ENCODE data around the gene WNT10A.
A peak's percentile ranks its signal among the peaks of the same experiment; 100 is the strongest.

The WNT10A gene

DNA sequence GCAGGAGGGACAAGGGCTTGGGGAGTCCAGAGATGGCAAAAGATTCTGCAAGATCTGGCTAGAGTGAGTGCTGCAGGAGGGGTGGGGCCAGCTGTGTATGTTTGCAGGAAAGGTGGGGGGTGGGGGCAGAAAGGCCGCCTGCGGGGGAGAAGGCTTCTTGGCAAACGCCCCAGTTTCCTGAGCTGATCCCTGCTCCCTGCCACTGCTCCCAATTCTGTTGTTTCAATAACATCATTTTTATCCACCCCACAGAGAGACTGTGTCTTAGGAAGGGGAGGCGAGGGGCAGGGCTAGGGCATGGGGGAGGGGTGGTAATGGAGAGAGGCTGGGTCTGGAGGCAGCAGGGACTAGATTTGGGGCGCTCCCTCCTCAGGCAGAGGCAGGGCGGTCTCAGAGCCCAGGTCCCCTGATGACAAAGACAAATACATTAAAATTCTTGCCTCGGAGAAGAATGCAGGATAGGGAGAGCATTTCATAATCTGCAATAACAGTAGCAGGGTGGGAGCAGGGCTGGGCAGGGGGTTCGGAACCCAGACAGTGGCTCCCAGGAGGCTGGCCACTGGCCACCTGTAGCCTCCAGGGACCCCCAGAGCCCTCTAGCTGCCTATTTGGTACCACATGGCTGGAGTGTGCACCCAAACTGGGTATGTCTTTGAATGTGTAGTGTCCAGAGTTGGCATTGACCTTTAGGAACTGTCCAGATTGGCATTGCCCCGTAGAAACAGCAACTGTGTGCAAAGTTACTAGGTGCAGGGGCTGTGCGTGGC is 23.1 kb upstream of the WNT10A start:
- no peak for DNase-seq (ENCODE audit: low spot score)

DNA sequence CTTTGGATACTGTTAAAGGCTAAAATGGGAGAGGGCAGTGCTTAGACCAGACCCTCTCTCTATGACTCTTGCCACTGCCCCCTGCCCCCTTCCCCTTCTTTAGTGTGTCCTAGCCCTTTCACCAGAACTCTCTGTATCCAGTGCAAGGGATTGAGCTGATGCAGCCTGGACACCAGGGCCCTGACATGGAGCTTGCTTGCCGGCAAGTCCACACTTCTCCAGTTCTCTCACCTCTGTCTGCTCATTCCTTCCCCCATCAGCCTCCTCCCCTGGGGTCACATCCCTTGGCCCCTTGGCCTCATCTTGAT is 22.6 kb upstream of the WNT10A start:
- DNase-seq (ENCODE audit: low spot score): no peak

GRCh38 chr2:218858671-218859555 is 21.7 kb upstream of the WNT10A start:
- DNase-seq (ENCODE audit: low spot score): no peak

DNA sequence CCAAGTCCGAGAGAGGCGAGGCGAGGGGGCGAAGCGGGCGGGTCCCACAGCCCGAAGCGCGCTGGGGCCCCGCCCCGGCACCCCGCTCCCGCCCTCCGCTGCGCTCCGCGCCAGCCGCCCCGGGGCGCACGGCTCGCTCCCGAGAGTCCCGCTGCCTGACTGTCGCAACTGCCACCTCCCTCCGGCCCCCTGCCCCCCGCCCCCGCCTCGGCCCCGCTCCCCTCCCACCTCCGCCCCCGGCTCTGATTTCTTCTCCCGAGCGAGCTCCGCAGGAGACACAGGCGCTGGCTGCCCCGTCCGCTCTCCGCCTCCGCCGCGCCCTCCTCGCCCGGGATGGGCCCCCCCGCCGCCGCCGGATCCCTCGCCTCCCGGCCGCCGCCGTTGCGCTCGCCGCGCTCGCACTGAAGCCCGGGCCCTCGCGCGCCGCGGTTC is 21.1 kb upstream of the WNT10A start, which contains the start of gene WNT6:
TSS of gene WNT6 (plus strand) at position 250 of the 432 bp plus-strand sequence. CDS start 233 bp downstream, outside the sequence.
- DNase-seq (ENCODE audit: low spot score): no peak

- DNase-seq (ENCODE audit: low spot score): no peak
These were observed 20.4 kb upstream of the WNT10A start for GRCh38 chr2:218859988-218860831.

DNA sequence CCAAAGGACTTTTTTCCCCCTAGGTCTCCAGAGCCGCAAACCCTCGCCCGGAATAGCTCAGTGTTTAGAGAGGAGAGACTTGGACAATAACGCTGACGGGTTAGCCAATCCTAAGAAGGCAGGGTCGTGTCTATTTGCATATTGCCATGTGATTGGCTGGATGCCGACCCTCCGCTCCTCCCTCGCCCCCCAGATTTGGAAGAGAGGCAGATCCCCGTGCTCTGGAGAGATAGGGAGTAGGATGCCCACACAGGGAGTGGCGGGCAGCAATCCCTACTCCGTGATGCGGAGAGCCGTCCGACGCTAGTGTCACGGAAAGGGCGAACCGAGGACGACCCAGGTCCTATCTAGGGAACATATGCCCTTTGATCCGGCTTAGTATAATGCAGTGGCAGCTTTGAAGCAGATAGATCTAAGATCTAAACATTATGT is 19.7 kb upstream of the WNT10A start:
- DNase-seq (ENCODE audit: low spot score): no peak

DNA sequence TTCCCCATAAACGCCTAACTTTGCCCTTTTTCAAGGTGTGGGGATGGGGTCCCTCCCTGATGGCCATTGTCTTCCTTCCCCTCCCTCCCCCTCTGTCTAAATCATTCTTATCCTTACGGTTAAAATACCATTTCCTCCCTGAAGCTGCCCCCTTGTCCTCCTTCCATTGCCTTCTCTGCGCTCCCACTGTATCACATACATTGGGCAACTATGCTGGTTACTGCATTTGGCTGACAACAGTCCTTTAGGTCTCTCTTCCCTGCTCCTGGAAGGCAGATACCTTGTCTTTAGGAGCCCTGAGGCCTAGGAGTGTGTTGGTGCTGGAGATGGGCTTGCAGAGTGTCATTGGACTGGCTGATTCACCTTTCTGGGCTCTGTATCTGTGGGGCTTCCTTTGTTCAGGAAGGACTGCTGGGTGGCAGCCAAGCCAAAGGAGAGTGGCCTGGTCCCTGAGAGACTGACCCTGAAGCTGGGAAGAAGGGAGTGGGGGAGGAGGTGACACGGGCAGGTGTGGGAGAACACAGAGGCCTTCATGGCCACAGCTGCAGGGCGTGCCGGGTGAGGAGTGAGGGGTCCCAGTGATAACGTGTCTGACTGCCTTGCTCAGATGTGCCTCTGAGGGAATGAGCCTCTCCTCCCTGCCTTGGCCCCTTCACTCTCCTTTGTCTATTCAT is 18.9 kb upstream of the WNT10A start:
- DNase-seq (ENCODE audit: low spot score): no peak

DNA sequence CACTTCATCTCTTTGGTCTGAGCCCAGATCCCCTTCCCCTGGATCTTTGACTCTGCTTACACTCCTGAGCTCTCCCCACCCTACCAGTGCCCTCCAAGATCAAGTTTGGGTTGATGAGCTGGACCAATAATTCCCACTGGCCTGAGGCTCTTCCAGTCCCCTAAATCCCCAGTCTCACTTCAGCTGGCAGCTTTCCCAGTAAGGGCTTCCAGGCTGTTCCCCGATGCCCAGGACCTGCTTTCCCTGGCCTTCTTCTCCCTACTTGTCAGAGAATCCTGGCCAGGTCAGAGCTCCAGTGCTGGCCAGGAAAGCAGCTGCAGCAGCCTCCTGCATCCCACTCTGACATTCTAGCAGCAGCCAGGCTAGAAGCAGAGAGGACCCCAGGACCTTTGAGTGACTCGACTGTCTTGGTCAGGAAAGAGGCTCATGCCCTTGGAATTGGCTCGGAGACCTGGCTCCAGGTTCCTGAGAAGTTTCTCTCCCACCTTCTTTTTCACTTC is 17.6 kb upstream of the WNT10A start:
- no peak for DNase-seq (ENCODE audit: low spot score)

DNA sequence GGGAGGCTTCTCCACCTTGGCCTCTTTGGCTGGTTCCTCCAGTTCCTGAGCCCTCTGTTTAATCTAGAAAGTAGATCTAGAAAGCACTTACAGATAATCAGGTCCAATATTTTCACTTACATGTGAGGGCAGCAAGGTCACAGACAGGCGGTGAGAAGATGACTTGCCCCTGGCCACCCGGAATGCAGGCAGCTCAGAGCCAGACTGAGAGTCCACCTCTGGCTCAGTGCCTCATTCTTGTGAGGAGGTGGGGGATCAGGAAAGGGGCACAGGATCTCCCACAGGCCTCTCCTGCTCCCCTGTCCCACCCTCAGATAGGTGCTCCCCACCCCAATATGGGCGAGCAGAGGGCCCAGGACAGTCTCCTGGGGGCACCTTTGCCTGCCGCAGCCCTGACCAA is 15.3 kb upstream of the WNT10A start:
- DNase-seq (ENCODE audit: low spot score): no peak

DNA sequence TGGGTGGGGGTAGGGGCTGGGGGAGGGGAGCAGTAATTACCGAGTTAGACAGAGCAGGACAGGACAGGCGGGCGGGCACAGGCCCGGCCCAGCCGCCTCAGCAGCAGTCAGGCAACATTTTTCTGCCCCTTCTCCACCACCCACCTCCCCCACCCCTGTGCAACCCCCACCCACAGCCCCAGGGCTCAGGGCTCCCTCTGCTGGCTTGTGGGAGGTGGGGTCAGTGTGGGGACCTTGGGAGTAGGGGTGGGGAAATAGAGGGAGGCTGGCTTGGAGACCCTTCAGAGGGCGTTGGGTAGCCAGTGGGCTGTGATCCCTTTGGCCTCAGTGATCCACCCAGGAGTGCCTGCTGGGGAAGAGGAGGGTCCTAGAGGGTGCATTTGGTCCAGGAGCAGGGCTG is 14.7 kb upstream of the WNT10A start:
- DNase-seq (ENCODE audit: low spot score): no peak

DNA sequence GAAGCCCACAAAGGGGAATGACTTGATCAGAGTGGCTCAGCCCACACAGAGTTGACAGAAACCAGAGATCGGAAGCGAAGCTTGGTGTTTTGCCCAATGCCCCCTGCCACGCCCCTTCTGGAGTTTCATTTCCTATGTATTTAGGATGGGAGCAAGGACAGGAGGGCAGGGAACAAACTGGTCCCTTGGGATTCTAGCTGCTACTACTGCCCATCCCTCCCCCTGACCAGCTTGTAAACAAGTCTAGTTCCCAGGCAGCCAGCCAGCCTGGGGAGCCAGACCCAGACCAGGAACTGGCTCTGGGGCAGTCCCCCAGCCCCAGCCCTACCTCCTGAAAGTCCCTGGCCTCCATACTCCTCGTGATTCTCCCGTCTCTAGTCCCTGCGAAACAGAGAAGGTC is 12.8 kb upstream of the WNT10A start:
- no peak for DNase-seq (ENCODE audit: low spot score)

- no peak for DNase-seq (ENCODE audit: low spot score)
These were observed 11.6 kb upstream of the WNT10A start for GRCh38 chr2:218869064-218869463.

DNA sequence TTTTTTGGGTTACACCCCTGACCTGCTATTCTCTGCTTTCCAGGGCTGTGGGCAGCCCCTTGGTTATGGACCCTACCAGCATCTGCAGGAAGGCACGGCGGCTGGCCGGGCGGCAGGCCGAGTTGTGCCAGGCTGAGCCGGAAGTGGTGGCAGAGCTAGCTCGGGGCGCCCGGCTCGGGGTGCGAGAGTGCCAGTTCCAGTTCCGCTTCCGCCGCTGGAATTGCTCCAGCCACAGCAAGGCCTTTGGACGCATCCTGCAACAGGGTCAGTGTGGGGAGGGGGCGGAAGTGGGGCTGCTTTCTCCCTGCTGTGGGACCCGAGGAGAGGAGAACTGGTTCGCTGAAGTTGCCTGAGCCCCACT is 9.7 kb upstream of the WNT10A start:
- DNase-seq (ENCODE audit: low spot score): no peak

DNA sequence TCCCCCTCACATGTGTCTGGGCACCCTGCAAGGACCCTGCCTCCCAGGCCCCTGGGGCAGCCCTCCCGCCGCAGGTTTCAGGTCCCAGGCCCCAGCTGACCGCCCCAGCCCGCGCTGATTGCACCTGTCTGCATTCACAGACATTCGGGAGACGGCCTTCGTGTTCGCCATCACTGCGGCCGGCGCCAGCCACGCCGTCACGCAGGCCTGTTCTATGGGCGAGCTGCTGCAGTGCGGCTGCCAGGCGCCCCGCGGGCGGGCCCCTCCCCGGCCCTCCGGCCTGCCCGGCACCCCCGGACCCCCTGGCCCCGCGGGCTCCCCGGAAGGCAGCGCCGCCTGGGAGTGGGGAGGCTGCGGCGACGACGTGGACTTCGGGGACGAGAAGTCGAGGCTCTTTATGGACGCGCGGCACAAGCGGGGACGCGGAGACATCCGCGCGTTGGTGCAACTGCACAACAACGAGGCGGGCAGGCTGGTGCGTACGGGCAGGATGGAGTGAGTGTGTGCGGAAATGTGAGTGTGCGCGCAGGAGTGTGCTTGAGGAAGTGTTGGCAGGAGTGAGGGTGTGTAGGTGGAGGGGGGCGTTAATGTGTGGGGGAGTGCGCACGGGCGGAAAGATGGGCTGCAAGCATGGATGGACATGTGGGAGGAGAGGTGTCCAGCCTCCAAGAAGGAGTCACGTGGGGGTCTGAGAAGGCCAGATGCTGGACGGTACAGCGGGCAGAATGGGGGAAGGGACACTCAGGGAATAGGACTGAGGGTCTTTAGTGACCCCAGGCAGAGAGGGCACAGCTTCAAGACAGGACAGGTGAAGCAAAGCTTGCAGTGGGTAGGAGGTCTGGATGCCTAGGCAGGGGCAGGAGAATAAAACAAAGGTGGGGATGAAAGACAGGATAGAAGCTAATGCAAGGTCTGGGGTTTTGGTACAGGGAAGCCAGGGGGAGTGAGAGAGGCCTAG is 9.0 kb upstream of the WNT10A start:
- no peak for DNase-seq (ENCODE audit: low spot score)

- DNase-seq (ENCODE audit: low spot score): no peak
These were observed 7.8 kb upstream of the WNT10A start for GRCh38 chr2:218872645-218873358.

DNA sequence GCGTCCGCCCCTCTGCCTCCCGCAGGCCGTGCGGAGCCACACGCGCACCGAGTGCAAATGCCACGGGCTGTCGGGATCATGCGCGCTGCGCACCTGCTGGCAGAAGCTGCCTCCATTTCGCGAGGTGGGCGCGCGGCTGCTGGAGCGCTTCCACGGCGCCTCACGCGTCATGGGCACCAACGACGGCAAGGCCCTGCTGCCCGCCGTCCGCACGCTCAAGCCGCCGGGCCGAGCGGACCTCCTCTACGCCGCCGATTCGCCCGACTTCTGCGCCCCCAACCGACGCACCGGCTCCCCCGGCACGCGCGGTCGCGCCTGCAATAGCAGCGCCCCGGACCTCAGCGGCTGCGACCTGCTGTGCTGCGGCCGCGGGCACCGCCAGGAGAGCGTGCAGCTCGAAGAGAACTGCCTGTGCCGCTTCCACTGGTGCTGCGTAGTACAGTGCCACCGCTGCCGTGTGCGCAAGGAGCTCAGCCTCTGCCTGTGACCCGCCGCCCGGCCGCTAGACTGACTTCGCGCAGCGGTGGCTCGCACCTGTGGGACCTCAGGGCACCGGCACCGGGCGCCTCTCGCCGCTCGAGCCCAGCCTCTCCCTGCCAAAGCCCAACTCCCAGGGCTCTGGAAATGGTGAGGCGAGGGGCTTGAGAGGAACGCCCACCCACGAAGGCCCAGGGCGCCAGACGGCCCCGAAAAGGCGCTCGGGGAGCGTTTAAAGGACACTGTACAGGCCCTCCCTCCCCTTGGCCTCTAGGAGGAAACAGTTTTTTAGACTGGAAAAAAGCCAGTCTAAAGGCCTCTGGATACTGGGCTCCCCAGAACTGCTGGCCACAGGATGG is 7.1 kb upstream of the WNT10A start:
- DNase-seq (ENCODE audit: low spot score): no peak

DNA sequence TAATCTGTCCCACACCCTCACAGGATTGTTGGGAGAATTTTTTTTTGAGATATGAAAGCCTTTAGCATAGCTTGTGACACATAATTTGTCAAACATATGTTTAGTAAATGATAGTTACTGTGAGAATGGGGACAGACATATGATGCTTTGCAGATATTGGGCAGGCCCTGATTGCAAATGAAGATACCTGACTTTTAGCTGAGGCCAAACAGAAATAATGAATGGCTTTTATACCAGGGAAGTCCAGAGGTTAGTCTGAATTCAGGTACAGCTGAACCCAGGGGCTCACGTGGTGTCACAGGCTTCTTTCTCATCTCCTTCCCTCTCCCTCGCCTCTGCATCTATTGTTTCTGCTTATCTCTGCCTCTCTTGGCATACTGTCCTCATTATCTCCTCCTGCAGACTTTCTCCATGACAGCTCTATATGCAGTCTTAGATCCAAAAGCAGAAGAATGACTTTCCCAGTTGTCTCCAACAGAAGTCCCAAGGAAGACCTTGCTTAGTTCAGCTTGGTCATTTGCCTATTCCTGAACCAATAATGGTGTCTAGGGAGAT is 4.9 kb upstream of the WNT10A start:
- no peak for DNase-seq (ENCODE audit: low spot score)

DNA sequence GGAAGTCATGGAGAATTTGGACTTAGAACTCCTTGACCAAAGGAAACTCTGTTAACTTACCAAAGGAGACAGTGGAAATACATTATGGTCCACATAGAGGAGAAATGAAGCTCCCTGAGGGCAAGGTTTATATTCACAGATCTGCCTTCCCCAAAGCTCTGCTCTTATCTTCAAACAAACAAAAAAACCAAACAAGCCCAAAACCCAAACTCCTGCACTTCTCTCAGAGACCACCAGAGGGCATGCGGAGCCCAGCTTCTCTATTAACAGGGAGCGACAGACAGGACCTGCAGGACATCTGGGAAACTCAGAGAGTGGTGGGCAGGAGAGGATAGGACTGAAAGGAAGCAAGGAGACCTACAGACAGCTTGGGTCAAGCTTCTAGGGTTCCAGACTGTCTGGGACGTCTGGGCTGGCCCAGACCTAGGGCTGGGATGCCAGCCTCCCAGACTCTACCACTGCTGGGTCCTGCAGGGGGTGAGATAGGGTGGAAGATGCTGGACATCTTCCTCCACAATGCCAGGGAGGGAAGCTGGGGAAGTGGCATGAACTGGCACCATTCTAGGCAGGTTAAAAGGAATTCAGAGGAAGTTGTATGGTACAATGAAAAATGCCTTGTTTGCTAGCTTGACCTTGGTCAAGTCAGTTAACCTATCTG is 4.0 kb upstream of the WNT10A start:
- DNase-seq (ENCODE audit: low spot score): peak; percentile 84
